ENCODE measurements around the gene SH3BGRL2.
A peak's percentile ranks its signal among the peaks of the same experiment; 100 is the strongest.
"Not testable (repeated sequence)": the region's sequence is repeated elsewhere in the genome, so short reads cannot be mapped to it uniquely, and the experiment has no call there.

SH3BGRL2 gene

GRCh38 chr6:79649016-79649415 lies 17.9 kb downstream of the SH3BGRL2 start:
- DNase-seq (ENCODE audit: low read depth in 2 of 2): no peak

- DNase-seq (ENCODE audit: low read depth in 2 of 2): no peak
These were observed 19.8 kb downstream of the SH3BGRL2 start for GRCh38 chr6:79650950-79651349.

GRCh38 chr6:79656134-79656533 lies 25.0 kb downstream of the SH3BGRL2 start:
- no peak for DNase-seq (ENCODE audit: low read depth in 2 of 2)

GRCh38 chr6:79657238-79657637 lies 26.1 kb downstream of the SH3BGRL2 start:
- DNase-seq (ENCODE audit: low read depth in 2 of 2): no peak

- not testable (repeated sequence) for DNase-seq (ENCODE audit: low read depth in 2 of 2)
These were observed 32.5 kb downstream of the SH3BGRL2 start for GRCh38 chr6:79663655-79664054.

GRCh38 chr6:79665725-79666551 lies 34.8 kb downstream of the SH3BGRL2 start:
- no peak for DNase-seq (ENCODE audit: low read depth in 2 of 2)

GRCh38 chr6:79666634-79667033 lies 35.5 kb downstream of the SH3BGRL2 start:
- DNase-seq (ENCODE audit: low read depth in 2 of 2): no peak

GRCh38 chr6:79668381-79668780 lies 37.3 kb downstream of the SH3BGRL2 start:
- DNase-seq (ENCODE audit: low read depth in 2 of 2): no peak

- DNase-seq (ENCODE audit: low read depth in 2 of 2): no peak
These were observed 38.6 kb downstream of the SH3BGRL2 start for GRCh38 chr6:79669766-79670165.

GRCh38 chr6:79670789-79671188 lies 39.7 kb downstream of the SH3BGRL2 start:
- DNase-seq (ENCODE audit: low read depth in 2 of 2): no peak

GRCh38 chr6:79671600-79672266 lies 40.6 kb downstream of the SH3BGRL2 start:
- DNase-seq (ENCODE audit: low read depth in 2 of 2): peak in 1 of 2 experiments; percentile 9

- no peak for DNase-seq (ENCODE audit: low read depth in 2 of 2)
These were observed 41.5 kb downstream of the SH3BGRL2 start for GRCh38 chr6:79672631-79673111.

GRCh38 chr6:79673947-79674346 lies 42.8 kb downstream of the SH3BGRL2 start:
- no peak for DNase-seq (ENCODE audit: low read depth in 2 of 2)

- DNase-seq (ENCODE audit: low read depth in 2 of 2): no peak
These were observed 45.9 kb downstream of the SH3BGRL2 start for GRCh38 chr6:79676785-79677736.

GRCh38 chr6:79682682-79683081 lies 51.6 kb downstream of the SH3BGRL2 start:
- not testable (repeated sequence) for DNase-seq (ENCODE audit: low read depth in 2 of 2)

GRCh38 chr6:79684876-79685275 lies 53.7 kb downstream of the SH3BGRL2 start:
- no peak for DNase-seq (ENCODE audit: low read depth in 2 of 2)

- DNase-seq (ENCODE audit: low read depth in 2 of 2): no peak
These were observed 55.7 kb downstream of the SH3BGRL2 start for GRCh38 chr6:79686707-79687309.

- DNase-seq (ENCODE audit: low read depth in 2 of 2): no peak
These were observed 56.6 kb downstream of the SH3BGRL2 start for GRCh38 chr6:79687759-79688158.

GRCh38 chr6:79694156-79694555 lies 63.0 kb downstream of the SH3BGRL2 start:
- DNase-seq (ENCODE audit: low read depth in 2 of 2): no peak

- DNase-seq (ENCODE audit: low read depth in 2 of 2): no peak
These were observed 63.7 kb downstream of the SH3BGRL2 start for GRCh38 chr6:79694623-79695343.

- DNase-seq (ENCODE audit: low read depth in 2 of 2): no peak
These were observed 66.3 kb downstream of the SH3BGRL2 start for GRCh38 chr6:79697430-79697829.
